ENCODE measurements around the gene TEX264.
A peak's percentile ranks its signal among the peaks of the same experiment; 100 is the strongest.

TEX264 gene

GRCh38 chr3:51710631-51711351, 39.7 kb downstream of the TEX264 start:
- TF ChIP-seq EZH2 (IDR thresholded peaks at IDR 0.05; ENCODE audit: borderline replicate concordance, low read depth, low read length, severe bottlenecking) (no peak), CTCF (IDR thresholded peaks at IDR 0.05; ENCODE audit: borderline replicate concordance, extremely low read depth, low read length, poor library complexity, severe bottlenecking) (peak; percentile 42)
- Histone ChIP-seq H3K4me3 (ENCODE audit: low read depth in 1 of 2, low read length in 2 of 2) (no peak overlapping the region), H3K36me3 (ENCODE audit: insufficient read depth, low read length) (no peaks in the 10 kb centered on the region), H3K79me2 (ENCODE audit: insufficient read depth, low read length) (no peaks in the 10 kb centered on the region), H4K20me1 (ENCODE audit: insufficient read depth, low read length) (peaks cover 8% of the 10 kb centered on the region), H3K27me3 (ENCODE audit: insufficient read depth, low read length, poor library complexity) (no peaks in the 10 kb centered on the region), H3K27ac (ENCODE audit: low read length) (no peak overlapping the region), H3K4me1 (ENCODE audit: insufficient read depth, low read length) (no peaks in the 10 kb centered on the region), H3K4me2 (ENCODE audit: insufficient read depth, low read length) (no peak overlapping the region), H3K9ac (ENCODE audit: low read depth, low read length) (no peak overlapping the region), H2AFZ (ENCODE audit: low read depth, low read length) (no peak overlapping the region), H3K9me3 (ENCODE audit: insufficient read depth, low read length, severe bottlenecking) (no peaks in the 10 kb centered on the region)
- DNase-seq (peak; percentile 19), ATAC-seq (ENCODE audit: insufficient read depth, low read depth) (peak; percentile 60)

GRCh38 chr3:51711352-51712037, 40.4 kb downstream of the TEX264 start:
- Histone ChIP-seq H3K9me3 (ENCODE audit: insufficient read depth, low read length, severe bottlenecking) (no peaks in the 10 kb centered on the region), H3K4me3 (ENCODE audit: low read depth in 1 of 2, low read length in 2 of 2) (no peak overlapping the region), H4K20me1 (ENCODE audit: insufficient read depth, low read length) (peaks cover 6% of the 10 kb centered on the region), H3K36me3 (ENCODE audit: insufficient read depth, low read length) (no peaks in the 10 kb centered on the region), H3K4me1 (ENCODE audit: insufficient read depth, low read length) (no peaks in the 10 kb centered on the region), H3K9ac (ENCODE audit: low read depth, low read length) (no peak overlapping the region), H2AFZ (ENCODE audit: low read depth, low read length) (no peak overlapping the region), H3K79me2 (ENCODE audit: insufficient read depth, low read length) (no peaks in the 10 kb centered on the region), H3K27me3 (ENCODE audit: insufficient read depth, low read length, poor library complexity) (no peaks in the 10 kb centered on the region), H3K27ac (ENCODE audit: low read length) (no peak overlapping the region), H3K4me2 (ENCODE audit: insufficient read depth, low read length) (no peak overlapping the region)
- TF ChIP-seq EZH2 (IDR thresholded peaks at IDR 0.05; ENCODE audit: borderline replicate concordance, low read depth, low read length, severe bottlenecking) (no peak), CTCF (IDR thresholded peaks at IDR 0.05; ENCODE audit: borderline replicate concordance, extremely low read depth, low read length, poor library complexity, severe bottlenecking) (no peak)
- no peak for ATAC-seq (ENCODE audit: insufficient read depth, low read depth)
- no peak for DNase-seq

- Histone ChIP-seq H3K27me3 (ENCODE audit: insufficient read depth, low read length, poor library complexity) (no peaks in the 10 kb centered on the region), H3K36me3 (ENCODE audit: insufficient read depth, low read length) (no peaks in the 10 kb centered on the region), H3K4me2 (ENCODE audit: insufficient read depth, low read length) (no peak overlapping the region), H2AFZ (ENCODE audit: low read depth, low read length) (no peak overlapping the region), H3K79me2 (ENCODE audit: insufficient read depth, low read length) (no peaks in the 10 kb centered on the region), H3K9ac (ENCODE audit: low read depth, low read length) (no peak overlapping the region), H3K4me1 (ENCODE audit: insufficient read depth, low read length) (no peaks in the 10 kb centered on the region), H3K27ac (ENCODE audit: low read length) (no peak overlapping the region), H3K9me3 (ENCODE audit: insufficient read depth, low read length, severe bottlenecking) (no peaks in the 10 kb centered on the region), H3K4me3 (ENCODE audit: low read depth in 1 of 2, low read length in 2 of 2) (no peak overlapping the region), H4K20me1 (ENCODE audit: insufficient read depth, low read length) (peaks cover 6% of the 10 kb centered on the region)
- ATAC-seq (ENCODE audit: insufficient read depth, low read depth) (no peak), DNase-seq (no peak)
- no peak for TF ChIP-seq EZH2 (IDR thresholded peaks at IDR 0.05; ENCODE audit: borderline replicate concordance, low read depth, low read length, severe bottlenecking)
- no peak for TF ChIP-seq CTCF (IDR thresholded peaks at IDR 0.05; ENCODE audit: borderline replicate concordance, extremely low read depth, low read length, poor library complexity, severe bottlenecking)
Observed at GRCh38 chr3:51712038-51712420, 41.0 kb downstream of the TEX264 start.
